GM18858 (cell line): Measurements from ENCODE around the gene THEM4.

Experiments
- ATAC-seq: cut with Tn5 transposase; IDR thresholded peaks from one replicate; pipeline ENCODE4 v1.9.1; 2021; ENCODE audit not compliant: unreplicated experiment

THEM4 gene

GRCh38 chr1:151909167-151910149, at the start of gene THEM4:
Gene THEM4, minus strand, starts transcription at chr1:151909511. Its CDS starts 53 bp downstream, at chr1:151909458.
- peak; percentile 94 for ATAC-seq

DNA sequence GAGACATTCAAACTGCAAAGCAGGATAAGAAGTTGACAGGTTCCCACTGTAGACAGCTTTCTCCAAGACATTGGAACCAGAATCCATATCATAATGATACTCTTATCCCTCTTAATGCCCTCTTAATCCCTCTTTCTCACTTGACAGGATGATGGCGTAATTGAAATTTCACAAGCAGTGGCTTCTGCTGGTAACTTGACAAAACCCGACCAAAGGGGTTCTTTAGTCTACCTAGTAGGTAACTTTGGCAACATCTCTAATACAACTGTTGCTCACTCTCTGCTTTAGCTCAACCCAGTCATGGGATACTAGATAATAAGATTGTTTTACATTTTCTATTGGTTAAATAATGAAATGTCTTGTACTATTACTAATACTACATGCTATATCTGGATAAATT, 49.6 kb upstream of the THEM4 start:
- ATAC-seq, result no peak

DNA sequence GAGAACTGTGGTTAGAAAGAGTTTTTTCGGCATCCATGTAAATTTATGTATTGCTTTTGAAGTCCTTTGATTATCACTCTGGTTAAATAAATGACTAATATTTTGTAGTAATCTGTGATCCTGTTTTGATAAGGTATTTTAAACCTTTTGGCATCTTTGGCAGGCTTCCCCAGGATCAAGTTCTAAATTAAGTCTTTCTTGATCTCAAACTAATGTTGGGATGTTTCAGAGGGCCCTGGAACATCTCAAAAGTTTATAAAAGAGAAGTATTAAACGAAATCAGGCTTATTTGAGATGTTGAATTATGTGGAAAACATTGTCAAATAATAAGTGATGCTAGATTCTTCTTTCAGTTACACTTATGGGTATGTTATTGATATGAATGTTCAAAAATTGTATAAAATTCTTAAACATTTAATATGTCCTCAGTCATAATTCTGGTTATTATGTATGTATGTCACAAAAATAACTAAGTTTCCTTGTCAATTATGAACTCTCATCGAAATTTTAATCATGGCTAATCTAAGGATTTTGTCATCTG, 47.7 kb upstream of the THEM4 start:
- no peak for ATAC-seq

DNA sequence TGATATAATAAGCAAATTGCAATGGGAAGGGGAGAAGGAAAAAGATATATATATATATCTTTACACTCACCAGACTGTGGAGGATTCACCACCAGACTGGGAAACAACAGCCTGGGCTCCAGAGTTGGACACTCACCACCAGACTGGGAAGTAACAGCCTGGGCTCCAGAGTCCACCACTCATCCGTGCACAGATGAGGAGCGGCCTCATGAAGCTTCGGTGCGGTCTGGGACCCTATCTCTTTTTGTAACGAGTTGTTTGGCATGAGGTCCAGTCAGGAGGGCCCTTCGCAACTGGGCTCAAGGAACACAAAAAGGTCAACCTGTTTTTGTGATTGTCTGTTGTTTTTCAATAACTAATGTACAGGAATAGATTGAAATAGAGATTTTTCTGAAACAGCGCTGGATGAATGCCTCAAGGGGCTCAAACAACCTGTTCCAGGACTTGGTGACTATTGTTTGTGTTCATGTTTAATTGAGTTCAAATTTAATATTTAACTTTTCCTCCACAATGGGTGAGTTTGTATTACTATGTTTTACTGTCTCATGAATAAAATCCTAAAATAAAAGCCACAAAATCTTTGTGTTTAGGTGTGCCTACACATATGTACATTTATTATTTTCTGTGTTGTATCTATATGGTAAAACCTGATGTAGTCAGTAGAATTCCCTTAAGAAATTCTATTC, 44.2 kb upstream of the THEM4 start:
- no peak for ATAC-seq

DNA sequence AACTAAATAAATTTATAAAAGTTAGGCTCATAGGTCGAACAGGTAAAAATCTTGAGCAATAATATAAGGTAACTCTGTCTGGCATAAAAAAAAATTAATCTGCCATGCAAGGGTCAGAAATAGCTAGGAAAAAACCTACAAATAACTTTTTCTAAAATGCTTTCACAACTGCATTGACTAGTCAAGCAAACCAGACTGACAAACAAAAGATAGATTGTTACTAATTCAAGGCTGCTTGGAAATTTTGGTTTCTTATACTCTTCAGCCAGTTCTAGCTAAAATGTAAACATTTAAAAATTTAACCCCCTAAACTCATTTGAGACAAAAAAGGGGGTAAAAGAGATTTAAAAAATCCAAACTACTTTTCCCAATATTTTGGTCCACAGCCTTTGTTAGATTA, 43.5 kb upstream of the THEM4 start:
- ATAC-seq, result no peak

- ATAC-seq, result no peak
These were observed 40.3 kb upstream of the THEM4 start for GRCh38 chr1:151949371-151950193.

- no peak for ATAC-seq
These were observed 39.2 kb upstream of the THEM4 start for GRCh38 chr1:151948506-151948905.

- no peak for ATAC-seq
These were observed 37.8 kb upstream of the THEM4 start for GRCh38 chr1:151947140-151947539.

DNA sequence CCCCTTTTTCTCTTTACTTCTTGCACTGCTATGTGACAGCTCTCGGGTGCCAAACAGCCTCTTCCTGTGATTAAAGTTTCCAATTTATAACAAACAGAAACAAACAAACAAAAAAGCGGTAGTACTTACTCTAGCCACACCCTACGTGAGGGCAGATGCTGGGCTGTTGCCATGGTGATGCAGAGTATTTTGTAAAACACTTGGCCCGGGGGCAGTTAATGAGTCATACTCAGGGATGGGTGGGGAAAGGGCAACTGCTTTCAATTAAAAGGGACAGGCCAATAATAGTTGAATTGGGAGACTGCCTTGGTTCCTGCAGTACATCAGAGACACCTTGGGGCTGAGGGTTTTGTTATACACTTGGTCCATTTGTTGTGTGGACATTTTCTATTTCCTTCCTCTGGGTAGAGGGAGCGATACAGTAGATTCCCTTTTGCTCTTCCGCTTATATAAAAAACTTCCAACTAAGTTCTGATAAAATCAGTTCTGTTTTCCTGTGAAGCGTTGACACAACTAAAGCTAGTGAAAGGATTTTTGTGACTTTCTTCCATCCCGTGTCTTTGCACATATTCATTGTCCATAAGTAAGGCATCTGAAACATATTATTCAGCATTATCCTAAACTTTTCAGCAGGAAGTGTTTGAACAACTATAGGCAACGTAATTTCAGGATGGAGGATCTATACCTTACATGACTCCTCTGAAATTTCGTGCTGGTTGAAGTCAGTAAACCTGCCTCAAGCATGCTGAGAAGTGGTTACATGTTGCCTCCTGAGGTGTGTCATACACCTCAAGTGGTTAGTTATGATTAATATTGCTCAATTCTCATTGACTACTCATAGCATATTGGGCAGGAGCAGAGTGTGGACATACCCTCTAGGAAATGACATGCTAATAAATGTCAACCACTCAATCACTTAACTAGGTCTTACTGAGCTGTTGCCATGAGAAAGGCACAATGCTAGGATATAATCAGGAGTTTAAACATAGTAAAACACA, 36.7 kb upstream of the THEM4 start:
- no peak for ATAC-seq

DNA sequence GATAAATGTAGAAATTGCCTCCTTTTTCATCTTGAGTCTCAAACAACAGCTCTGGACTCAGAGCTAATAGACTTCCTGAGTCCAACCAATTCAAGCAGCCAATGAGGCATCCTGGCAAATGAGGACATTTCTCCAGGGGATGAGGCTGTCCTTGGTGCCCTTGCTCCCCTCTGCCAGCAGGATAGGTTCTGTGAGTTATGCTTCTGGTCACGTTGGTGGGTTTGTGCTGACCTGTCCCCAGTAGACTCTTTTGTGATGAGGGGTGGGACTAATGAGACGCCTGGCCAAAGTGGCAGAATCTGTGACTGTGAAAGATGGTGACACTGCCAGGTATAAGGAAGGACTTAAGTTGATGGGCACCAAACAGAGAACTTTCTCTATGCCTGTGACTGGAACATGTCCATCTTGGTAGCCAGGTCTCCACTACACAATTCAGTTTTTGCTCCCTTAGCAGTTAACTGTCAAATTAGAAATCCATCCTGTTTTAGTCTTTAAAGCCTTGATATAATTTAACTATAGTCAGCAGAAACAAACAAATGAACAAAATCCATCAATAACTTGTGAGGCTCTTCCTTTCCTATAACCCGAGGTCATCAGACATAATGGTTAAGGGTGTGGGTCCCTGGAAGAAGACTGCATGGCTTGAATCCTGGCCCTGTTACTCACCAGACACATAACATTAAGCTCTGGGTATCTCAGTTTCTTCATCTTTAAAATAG, 35.7 kb upstream of the THEM4 start:
- ATAC-seq, result no peak

DNA sequence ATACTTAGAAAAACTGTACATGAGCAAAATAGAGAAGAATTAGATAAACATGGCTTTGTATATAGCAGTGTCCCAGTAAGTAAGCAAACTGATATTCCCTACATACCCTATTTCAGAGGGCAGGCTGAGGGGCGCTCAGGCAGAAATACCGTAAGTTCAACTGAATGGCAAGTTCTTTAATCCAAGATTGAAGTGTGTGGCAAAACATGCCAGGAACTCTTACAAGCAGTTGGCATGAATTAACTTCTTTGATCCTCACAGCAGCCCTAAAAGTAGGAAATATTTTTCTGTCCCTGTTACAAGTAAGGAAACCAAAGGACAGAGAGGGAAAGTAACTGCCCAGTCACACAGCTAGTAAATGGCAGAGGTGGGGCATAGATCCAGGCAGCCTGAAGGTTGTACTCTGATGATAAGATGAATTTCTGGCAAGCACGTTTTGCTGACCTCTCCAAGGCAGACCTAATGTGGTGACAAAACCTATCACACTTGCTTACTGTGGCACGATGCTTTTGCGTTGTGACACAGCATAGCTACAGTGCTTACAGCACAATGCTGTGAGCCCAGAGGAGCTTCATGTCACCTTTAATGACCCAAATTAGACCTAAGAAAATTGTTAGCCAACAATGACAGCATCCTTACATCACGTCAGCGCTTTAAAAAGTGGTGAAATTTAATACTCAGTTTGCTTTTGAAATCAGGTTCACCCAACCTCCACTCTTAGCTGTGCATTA, 35.0 kb upstream of the THEM4 start:
- no peak for ATAC-seq

DNA sequence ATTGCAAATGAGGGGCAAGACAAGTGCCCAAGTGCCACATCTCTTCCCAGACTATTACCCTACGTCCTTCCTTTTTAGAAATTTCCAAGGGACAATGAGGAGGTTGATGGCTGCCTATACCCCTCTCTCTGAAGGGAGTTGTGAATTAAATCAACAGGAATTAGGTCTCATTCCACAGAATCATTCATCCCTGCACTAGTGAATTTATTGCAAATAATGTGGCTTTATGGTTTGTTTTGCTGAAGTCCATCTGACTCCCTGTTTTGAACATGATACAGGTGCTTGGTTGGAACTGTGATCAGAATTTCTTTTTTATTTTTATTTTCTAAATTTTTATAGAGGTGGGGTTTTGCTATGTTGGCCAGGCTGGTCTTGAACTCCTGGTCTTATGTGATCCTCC, 34.3 kb upstream of the THEM4 start:
- no peak for ATAC-seq

- ATAC-seq, result no peak
These were observed 33.6 kb upstream of the THEM4 start for GRCh38 chr1:151942882-151943281.

DNA sequence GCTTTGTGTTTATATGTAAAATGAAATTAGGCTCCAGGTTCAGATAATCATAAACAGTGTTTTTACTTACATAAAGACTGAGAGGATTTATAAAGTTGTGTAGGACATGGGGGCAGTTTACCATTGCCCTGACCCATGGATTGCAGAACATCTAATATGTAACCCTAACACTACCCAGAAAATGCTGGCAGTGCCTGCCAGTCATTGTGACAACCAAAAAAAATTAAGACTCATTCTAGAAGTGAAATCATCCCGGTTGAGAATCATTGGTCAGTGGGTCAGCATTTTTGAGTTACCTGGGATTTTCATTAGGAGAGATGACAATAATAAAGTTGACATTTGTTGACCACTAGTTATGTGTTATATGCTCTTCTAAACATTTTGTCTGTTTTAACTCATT, 31.2 kb upstream of the THEM4 start:
- ATAC-seq, result no peak

DNA sequence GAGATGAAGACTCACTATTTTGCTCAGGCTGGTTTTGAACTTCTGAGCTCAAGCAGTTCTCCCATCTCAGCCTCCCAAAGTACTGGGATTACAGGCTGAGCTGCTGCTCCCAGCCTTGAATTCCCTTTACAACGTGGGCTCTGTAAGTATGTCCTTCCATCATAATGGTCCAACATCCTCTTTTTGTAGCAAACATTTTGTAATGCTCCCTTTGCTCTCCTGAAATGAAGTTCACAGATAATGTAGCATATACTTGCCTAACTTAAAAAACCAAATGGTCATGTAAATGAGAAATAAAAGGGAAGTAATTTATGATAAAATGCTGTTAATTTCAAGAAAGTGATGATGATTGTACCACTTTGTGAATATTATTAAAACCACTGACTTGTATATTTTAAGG, 30.5 kb upstream of the THEM4 start:
- no peak for ATAC-seq

- ATAC-seq, result no peak
These were observed 29.8 kb upstream of the THEM4 start for GRCh38 chr1:151939141-151939540.

DNA sequence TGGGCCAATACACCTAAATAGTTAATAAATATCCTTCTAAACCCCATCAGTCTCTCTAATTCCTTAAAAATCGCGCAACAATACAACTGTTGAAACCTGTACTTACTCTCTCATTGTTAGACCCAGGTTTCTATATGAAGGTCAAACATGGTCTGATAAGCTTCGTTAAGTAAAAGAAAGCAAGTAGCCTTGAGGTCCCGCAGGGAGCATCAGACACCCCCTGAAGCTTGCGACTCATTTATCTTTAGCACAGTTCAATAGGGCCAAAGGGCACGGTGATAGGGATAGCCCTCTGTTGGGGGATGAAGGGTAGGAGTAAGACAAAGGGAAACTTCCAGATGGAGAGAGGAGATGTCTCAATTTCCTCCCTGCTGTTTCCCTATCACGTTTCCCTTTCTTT, 27.3 kb upstream of the THEM4 start:
- ATAC-seq, result no peak

GRCh38 chr1:151935894-151936602, 26.7 kb upstream of the THEM4 start:
- no peak for ATAC-seq
